ENCODE data around the gene PIGQ. TPM values are rescaled to one million over a fixed set of nuclear protein-coding genes. Genes with fewer than 3 reads are reported as not detected.
A peak's percentile ranks its signal among the peaks of the same experiment; 100 is the strongest.

The PIGQ gene
- total RNA-seq, 1 experiment from 2014 or later, result 72.5 TPM

GRCh38 chr16:586645-587590 is 17.1 kb downstream of the PIGQ start:
- peak overlapping the region; percentile 84 for H3K4me2 ChIP-seq
- no peak for TF ChIP-seq EZH2 (IDR thresholded peaks at IDR 0.05; ENCODE audit: low read depth)
- TF ChIP-seq, protein P1, sequence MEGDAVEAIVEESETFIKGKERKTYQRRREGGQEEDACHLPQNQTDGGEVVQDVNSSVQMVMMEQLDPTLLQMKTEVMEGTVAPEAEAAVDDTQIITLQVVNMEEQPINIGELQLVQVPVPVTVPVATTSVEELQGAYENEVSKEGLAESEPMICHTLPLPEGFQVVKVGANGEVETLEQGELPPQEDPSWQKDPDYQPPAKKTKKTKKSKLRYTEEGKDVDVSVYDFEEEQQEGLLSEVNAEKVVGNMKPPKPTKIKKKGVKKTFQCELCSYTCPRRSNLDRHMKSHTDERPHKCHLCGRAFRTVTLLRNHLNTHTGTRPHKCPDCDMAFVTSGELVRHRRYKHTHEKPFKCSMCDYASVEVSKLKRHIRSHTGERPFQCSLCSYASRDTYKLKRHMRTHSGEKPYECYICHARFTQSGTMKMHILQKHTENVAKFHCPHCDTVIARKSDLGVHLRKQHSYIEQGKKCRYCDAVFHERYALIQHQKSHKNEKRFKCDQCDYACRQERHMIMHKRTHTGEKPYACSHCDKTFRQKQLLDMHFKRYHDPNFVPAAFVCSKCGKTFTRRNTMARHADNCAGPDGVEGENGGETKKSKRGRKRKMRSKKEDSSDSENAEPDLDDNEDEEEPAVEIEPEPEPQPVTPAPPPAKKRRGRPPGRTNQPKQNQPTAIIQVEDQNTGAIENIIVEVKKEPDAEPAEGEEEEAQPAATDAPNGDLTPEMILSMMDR (conservative IDR thresholded peaks at IDR 0.05), result no peak
- H3K27me3 ChIP-seq (ENCODE audit: insufficient read depth, low read depth), result no peaks in the 10 kb centered on the region
- H3F3A ChIP-seq (ENCODE audit: insufficient read depth, low read depth), result peaks cover 14% of the 10 kb centered on the region
- ChIA-PET POLR2A (ENCODE audit: unreplicated experiment) (no interaction called here), CTCF (interaction anchor here (0.7 kb wide), 1 partner anchor 203 kb away, joined by 5 read pairs; no protein-coding TSS in a partner anchor)
- H3K9me2 ChIP-seq (ENCODE audit: insufficient read depth), result no peaks in the 10 kb centered on the region
- H3K79me2 ChIP-seq (ENCODE audit: low read depth), result peaks cover 38% of the 10 kb centered on the region
- peaks cover 20% of the 10 kb centered on the region for H3K4me1 ChIP-seq (replicated peaks; ENCODE audit: insufficient read depth)
- no peak for DNase-seq
- peaks cover 13% of the 10 kb centered on the region for H4K20me1 ChIP-seq (ENCODE audit: insufficient read depth)
- no peaks in the 10 kb centered on the region for H3K9me3 ChIP-seq (ENCODE audit: insufficient read depth, low read depth)
- no peak overlapping the region for H3K27ac ChIP-seq
- BruUV-seq (replicated peaks), result no TSS peak
- H3K36me3 ChIP-seq (ENCODE audit: low read depth), result no peaks in the 10 kb centered on the region
- intact Hi-C loops (cut with micrococcal nuclease; ENCODE audit: unreplicated experiment), result no loop called here
- H3K4me3 ChIP-seq, result peak overlapping the region; percentile 79; the same call in 1 of the 2 replicates
- H2AFZ ChIP-seq, result no peak overlapping the region

GRCh38 chr16:588639-588888 is 18.8 kb downstream of the PIGQ start:
- Histone ChIP-seq H3K9me2 (ENCODE audit: insufficient read depth) (no peaks in the 10 kb centered on the region), H3K4me1 (replicated peaks; ENCODE audit: insufficient read depth) (peaks cover 35% of the 10 kb centered on the region), H3F3A (ENCODE audit: insufficient read depth, low read depth) (peaks cover 31% of the 10 kb centered on the region), H3K36me3 (ENCODE audit: low read depth) (no peaks in the 10 kb centered on the region), H3K4me2 (peak overlapping the region; percentile 84), H3K79me2 (ENCODE audit: low read depth) (peaks cover 44% of the 10 kb centered on the region), H3K27ac (peak overlapping the region; percentile 78), H4K20me1 (ENCODE audit: insufficient read depth) (peaks cover 26% of the 10 kb centered on the region), H2AFZ (peak overlapping the region; percentile 80), H3K4me3 (peak overlapping the region; percentile 79), H3K27me3 (ENCODE audit: insufficient read depth, low read depth) (no peaks in the 10 kb centered on the region), H3K9me3 (ENCODE audit: insufficient read depth, low read depth) (no peaks in the 10 kb centered on the region)
- intact Hi-C loops (cut with micrococcal nuclease; ENCODE audit: unreplicated experiment), result loop anchor here (2.0 kb wide), 1 partner anchor 54 kb away; no protein-coding TSS in a partner anchor
- BruUV-seq (replicated peaks), result no TSS peak
- peak; percentile 50 to 55 for DNase-seq
- no peak for TF ChIP-seq EZH2 (IDR thresholded peaks at IDR 0.05; ENCODE audit: low read depth)
- TF ChIP-seq, protein P1 (conservative IDR thresholded peaks at IDR 0.05), result no peak
- POLR2A ChIA-PET (ENCODE audit: unreplicated experiment), result interaction anchor here (0.6 kb wide), 1 partner anchor 186 kb away, joined by 3 read pairs; no protein-coding TSS in a partner anchor
- CTCF ChIA-PET, result no interaction called here

- TF ChIP-seq, protein P1 (conservative IDR thresholded peaks at IDR 0.05), result no peak
- no peak for TF ChIP-seq EZH2 (IDR thresholded peaks at IDR 0.05; ENCODE audit: low read depth)
- BruUV-seq (replicated peaks), result no TSS peak
- peak overlapping the region; percentile 78 for H3K27ac ChIP-seq
- peak overlapping the region; percentile 79 for H3K4me3 ChIP-seq
- no peaks in the 10 kb centered on the region for H3K27me3 ChIP-seq (ENCODE audit: insufficient read depth, low read depth)
- H3K4me1 ChIP-seq (replicated peaks; ENCODE audit: insufficient read depth), result peaks cover 41% of the 10 kb centered on the region
- no peaks in the 10 kb centered on the region for H3K9me3 ChIP-seq (ENCODE audit: insufficient read depth, low read depth)
- intact Hi-C loops (cut with micrococcal nuclease; ENCODE audit: unreplicated experiment), result loop anchor here (2.0 kb wide), 1 partner anchor 54 kb away; no protein-coding TSS in a partner anchor
- ChIA-PET CTCF (no interaction called here), POLR2A (ENCODE audit: unreplicated experiment) (interaction anchor here (0.5 to 0.6 kb wide), 3 partner anchors 61 to 187 kb away, joined by 3 to 6 read pairs (median 3); no protein-coding TSS in a partner anchor)
- H3K36me3 ChIP-seq (ENCODE audit: low read depth), result no peaks in the 10 kb centered on the region
- H3F3A ChIP-seq (ENCODE audit: insufficient read depth, low read depth), result peaks cover 35% of the 10 kb centered on the region
- peaks cover 47% of the 10 kb centered on the region for H3K79me2 ChIP-seq (ENCODE audit: low read depth)
- H4K20me1 ChIP-seq (ENCODE audit: insufficient read depth), result peaks cover 31% of the 10 kb centered on the region
- peak overlapping the region; percentile 80 for H2AFZ ChIP-seq
- peak overlapping the region; percentile 84 for H3K4me2 ChIP-seq
- no peaks in the 10 kb centered on the region for H3K9me2 ChIP-seq (ENCODE audit: insufficient read depth)
- DNase-seq, result peak; percentile 84 to 98
These were observed 19.3 kb downstream of the PIGQ start for GRCh38 chr16:588889-589657.

Measured in PC-9 (cell line).